HAP-1 (cell line): ENCODE data around the gene IRF3.
A peak's percentile ranks its signal among the peaks of the same experiment; 100 is the strongest.
"Not testable (repeated sequence)": the region's sequence is repeated elsewhere in the genome, so short reads cannot be mapped to it uniquely, and the experiment has no call there.

Experiments
- DNase-seq, 2 experiments: peaks; one replicate each; pipeline ENCODE4 v3.0.0-alpha.2; 2016 to 2020; ENCODE audit warnings: low spot score in 2 of 2
- H3K27me3 ChIP-seq: fragments of 250-450 bp; sonication (Bioruptor Pico); 2 replicates; pipeline ENCODE4 v1.5.1; 2020; ENCODE audit warnings: low read depth, mild to moderate bottlenecking, moderate library complexity
- H3K36me3 ChIP-seq: fragments of 250-450 bp; sonication (Bioruptor Pico); replicated peaks from 2 replicates; pipeline ENCODE4 v1.5.1; 2020; ENCODE audit warnings: mild to moderate bottlenecking
- H3K4me1 ChIP-seq: fragments of 250-450 bp; sonication (Bioruptor Pico); 2 replicates; pipeline ENCODE4 v1.5.1; 2020; ENCODE audit warnings: mild to moderate bottlenecking
- H3K4me3 ChIP-seq: fragments of 250-450 bp; sonication (Bioruptor Pico); 2 replicates; pipeline ENCODE4 v1.5.1; 2020; ENCODE audit warnings: mild to moderate bottlenecking, moderate library complexity
- H3K9me3 ChIP-seq: fragments of 250-450 bp; sonication (Bioruptor Pico); 2 replicates; pipeline ENCODE4 v1.5.1; 2020; ENCODE audit warnings: mild to moderate bottlenecking, moderate library complexity
- in situ Hi-C: fragments of 300-500 bp; cut with MboI; formaldehyde crosslinking; loops from 3 replicates; pipeline ENCODE4 v1.14.3; 2020; ENCODE audit warnings: low sequenced_read_pairs, inconsistent platforms, mixed read lengths

IRF3 gene

GRCh38 chr19:49640113-49640898 is 25.4 kb downstream of the IRF3 start, which contains the start of gene RRAS:
Gene RRAS (minus strand): TSS chr19:49640143. CDS start chr19:49640098, 45 bp downstream.
- H3K4me3 ChIP-seq, result peak within 1 kb of the TSS; percentile 82

GRCh38 chr19:49639401-49640112 is 26.1 kb downstream of the IRF3 start:
- DNase-seq, result no peak
- Histone ChIP-seq H3K4me3 (peak overlapping the region; percentile 42), H3K9me3 (no peaks in the 10 kb centered on the region), H3K36me3 (peaks cover 3% of the 10 kb centered on the region; the same call in 1 of the 2 replicates), H3K4me1 (peaks cover 24% of the 10 kb centered on the region), H3K27me3 (no peaks in the 10 kb centered on the region)
- in situ Hi-C loops, result no loop called here

More at GRCh38 chr19:49640113-49640898, 25.4 kb downstream of the IRF3 start, which contains the start of gene RRAS:
- H3K9me3 ChIP-seq, result no peaks in the 10 kb centered on the region
- peaks cover 3% of the 10 kb centered on the region for H3K36me3 ChIP-seq
- H3K4me1 ChIP-seq, result peaks cover 24% of the 10 kb centered on the region
- no peaks in the 10 kb centered on the region for H3K27me3 ChIP-seq
- DNase-seq, result peak; percentile 100
- in situ Hi-C loops, result no loop called here

- Histone ChIP-seq H3K4me1 (peaks cover 19% of the 10 kb centered on the region), H3K27me3 (no peaks in the 10 kb centered on the region), H3K4me3 (peak overlapping the region; percentile 6), H3K36me3 (no peaks in the 10 kb centered on the region), H3K9me3 (no peaks in the 10 kb centered on the region)
- in situ Hi-C loops, result no loop called here
- peak; percentile 51 to 88 for DNase-seq
Measured at GRCh38 chr19:49637821-49638738, 27.6 kb downstream of the IRF3 start.

- H3K36me3 ChIP-seq, result no peaks in the 10 kb centered on the region
- no peaks in the 10 kb centered on the region for H3K9me3 ChIP-seq
- no peak for DNase-seq
- H3K4me1 ChIP-seq, result peaks cover 15% of the 10 kb centered on the region
- no peaks in the 10 kb centered on the region for H3K27me3 ChIP-seq
- H3K4me3 ChIP-seq, result no peak overlapping the region
- in situ Hi-C loops, result no loop called here
Measured at GRCh38 chr19:49636233-49636932, 29.3 kb downstream of the IRF3 start.

GRCh38 chr19:49635530-49636232 is 30.0 kb downstream of the IRF3 start:
- no peak for DNase-seq
- Histone ChIP-seq H3K27me3 (no peaks in the 10 kb centered on the region), H3K36me3 (no peaks in the 10 kb centered on the region), H3K4me1 (peaks cover 8% of the 10 kb centered on the region), H3K9me3 (no peaks in the 10 kb centered on the region), H3K4me3 (no peak overlapping the region)
- in situ Hi-C loops, result no loop called here

- H3K9me3 ChIP-seq, in situ Hi-C loops, H3K4me1 ChIP-seq, H3K4me3 ChIP-seq, H3K36me3 ChIP-seq, DNase-seq, H3K27me3 ChIP-seq: not testable (repeated sequence)
Measured at GRCh38 chr19:49633273-49633672, 32.4 kb downstream of the IRF3 start.

- in situ Hi-C loops, result no loop called here
- DNase-seq, result no peak
- no peak overlapping the region for H3K4me3 ChIP-seq
- H3K4me1 ChIP-seq, result no peaks in the 10 kb centered on the region
- no peaks in the 10 kb centered on the region for H3K27me3 ChIP-seq
- no peaks in the 10 kb centered on the region for H3K9me3 ChIP-seq
- H3K36me3 ChIP-seq, result peaks cover 3% of the 10 kb centered on the region; the same call in 1 of the 2 replicates
Measured at GRCh38 chr19:49632576-49632975, 33.1 kb downstream of the IRF3 start.

GRCh38 chr19:49631610-49632192 is 34.0 kb downstream of the IRF3 start:
- no peaks in the 10 kb centered on the region for H3K4me1 ChIP-seq
- no peaks in the 10 kb centered on the region for H3K9me3 ChIP-seq
- no peak for DNase-seq
- in situ Hi-C loops, result no loop called here
- H3K27me3 ChIP-seq, result no peaks in the 10 kb centered on the region
- H3K36me3 ChIP-seq, result peaks cover 9% of the 10 kb centered on the region
- H3K4me3 ChIP-seq, result no peak overlapping the region

GRCh38 chr19:49631014-49631588 is 34.6 kb downstream of the IRF3 start:
- no peaks in the 10 kb centered on the region for H3K4me1 ChIP-seq
- in situ Hi-C loops, result no loop called here
- DNase-seq, result no peak

GRCh38 chr19:49629659-49630058 is 36.0 kb downstream of the IRF3 start:
- in situ Hi-C loops, result no loop called here
- Histone ChIP-seq H3K36me3 (peaks cover 13% of the 10 kb centered on the region), H3K4me1 (no peaks in the 10 kb centered on the region), H3K4me3 (no peak overlapping the region), H3K9me3 (no peaks in the 10 kb centered on the region), H3K27me3 (no peaks in the 10 kb centered on the region)
- DNase-seq, result no peak

More at GRCh38 chr19:49631014-49631588, 34.6 kb downstream of the IRF3 start:
- Histone ChIP-seq H3K36me3 (peaks cover 9% of the 10 kb centered on the region), H3K4me3 (no peak overlapping the region), H3K9me3 (no peaks in the 10 kb centered on the region), H3K27me3 (no peaks in the 10 kb centered on the region)

- Histone ChIP-seq H3K27me3 (no peaks in the 10 kb centered on the region), H3K4me3 (no peak overlapping the region), H3K9me3 (no peaks in the 10 kb centered on the region), H3K4me1 (no peaks in the 10 kb centered on the region), H3K36me3 (peaks cover 23% of the 10 kb centered on the region)
- DNase-seq, result no peak
- in situ Hi-C loops, result no loop called here
Measured at GRCh38 chr19:49626226-49626625, 39.4 kb downstream of the IRF3 start.
